ENCODE measurements around the gene SIX1. TPM values are rescaled to one million over a fixed set of nuclear protein-coding genes. Genes with fewer than 3 reads are reported as not detected.

Gene SIX1
- total RNA-seq, 2 experiments from 2014 or later: not detected

DNA sequence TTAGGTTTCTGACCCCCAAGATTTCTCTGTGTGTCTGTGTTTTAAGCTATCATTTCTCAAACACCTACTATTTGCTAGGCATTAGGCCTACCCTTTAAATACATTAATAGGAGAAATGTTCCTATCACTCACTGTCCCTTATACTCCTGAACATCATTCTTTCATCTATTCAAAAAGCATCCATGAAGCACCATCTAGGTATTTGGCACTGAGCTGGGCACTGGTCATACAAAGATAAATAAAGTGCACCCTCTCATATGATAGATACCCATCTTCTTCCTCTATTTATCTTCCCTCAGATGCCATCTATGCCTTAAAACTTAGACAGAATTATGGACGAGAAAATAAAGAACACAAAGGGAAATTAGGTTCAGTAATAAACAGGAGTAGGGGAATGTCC is 20.4 kb downstream of the SIX1 start:
- peaks cover 11% of the 10 kb centered on the region for H3K4me1 Mint-ChIP-seq
- no peaks in the 10 kb centered on the region for H3K9me3 Mint-ChIP-seq
- H3K27ac Mint-ChIP-seq: no peak overlapping the region
- POLR2A ChIA-PET: no interaction called here
- H3K36me3 Mint-ChIP-seq: no peaks in the 10 kb centered on the region
- no peak overlapping the region for H3K4me3 Mint-ChIP-seq
- no peak for ATAC-seq (ENCODE audit: low read depth)
- no peak for DNase-seq
- H3K27me3 Mint-ChIP-seq: peaks cover 33% of the 10 kb centered on the region

DNA sequence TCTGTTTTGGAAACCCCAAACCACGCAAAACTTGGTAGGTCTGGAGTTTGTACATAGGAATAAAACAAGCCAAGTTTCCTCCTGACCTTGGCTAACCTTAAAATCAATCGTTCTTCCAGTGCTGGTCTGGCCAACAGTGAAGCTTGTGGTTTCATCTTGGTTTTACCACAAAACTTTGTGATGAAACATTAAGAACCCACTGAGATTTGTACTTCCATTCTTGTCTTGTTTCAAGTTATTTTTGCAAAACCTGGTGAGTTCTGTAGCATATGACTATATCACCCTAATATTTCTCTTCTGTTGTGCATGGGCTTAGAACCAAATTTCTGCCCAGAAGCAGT is 26.4 kb downstream of the SIX1 start:
- H3K4me3 Mint-ChIP-seq: no peak overlapping the region
- DNase-seq (no peak), ATAC-seq (ENCODE audit: low read depth) (no peak)
- H3K27ac Mint-ChIP-seq: no peak overlapping the region
- POLR2A ChIA-PET: no interaction called here
- H3K9me3 Mint-ChIP-seq: no peaks in the 10 kb centered on the region
- H3K27me3 Mint-ChIP-seq: peaks cover 33% of the 10 kb centered on the region
- H3K36me3 Mint-ChIP-seq: no peaks in the 10 kb centered on the region
- peaks cover 2% of the 10 kb centered on the region for H3K4me1 Mint-ChIP-seq

DNA sequence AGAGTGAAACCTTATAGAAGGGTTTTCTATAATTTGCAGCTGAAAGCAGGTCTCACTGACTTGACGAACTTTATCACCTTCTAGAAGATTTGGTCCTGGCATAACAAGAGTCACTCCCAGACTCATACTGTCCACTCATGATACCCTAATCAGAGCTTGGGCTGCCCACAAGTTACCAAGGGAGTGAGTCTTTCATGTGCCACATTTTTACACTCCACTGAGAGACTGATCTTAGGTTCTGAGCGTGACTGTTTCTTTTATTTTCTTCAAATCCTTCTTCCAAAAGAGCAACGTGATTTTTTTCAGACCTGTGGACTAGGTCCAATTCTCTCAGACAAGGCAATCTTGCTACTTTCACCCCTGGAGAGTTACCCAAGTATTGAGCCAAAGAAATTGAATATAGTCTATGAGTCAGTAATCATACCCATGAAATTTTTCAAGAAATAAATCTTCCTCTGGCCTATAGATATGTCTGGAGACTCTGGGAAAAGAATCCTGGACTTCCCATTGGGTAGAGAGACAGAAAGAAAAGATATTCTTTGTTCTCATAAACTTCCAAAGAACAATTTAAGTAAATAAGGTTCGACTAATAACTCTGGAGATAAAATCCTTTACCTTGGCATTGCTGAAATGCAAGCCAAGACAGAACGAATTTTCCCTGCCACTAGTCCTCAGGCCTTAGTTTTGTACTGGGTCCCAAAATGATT is 26.9 kb downstream of the SIX1 start:
- POLR2A ChIA-PET: no interaction called here
- peaks cover 2% of the 10 kb centered on the region for H3K4me1 Mint-ChIP-seq
- peaks cover 33% of the 10 kb centered on the region for H3K27me3 Mint-ChIP-seq
- ATAC-seq (ENCODE audit: low read depth): no peak
- H3K36me3 Mint-ChIP-seq: no peaks in the 10 kb centered on the region
- no peaks in the 10 kb centered on the region for H3K9me3 Mint-ChIP-seq
- H3K27ac Mint-ChIP-seq: no peak overlapping the region
- H3K4me3 Mint-ChIP-seq: no peak overlapping the region
- no peak for DNase-seq

DNA sequence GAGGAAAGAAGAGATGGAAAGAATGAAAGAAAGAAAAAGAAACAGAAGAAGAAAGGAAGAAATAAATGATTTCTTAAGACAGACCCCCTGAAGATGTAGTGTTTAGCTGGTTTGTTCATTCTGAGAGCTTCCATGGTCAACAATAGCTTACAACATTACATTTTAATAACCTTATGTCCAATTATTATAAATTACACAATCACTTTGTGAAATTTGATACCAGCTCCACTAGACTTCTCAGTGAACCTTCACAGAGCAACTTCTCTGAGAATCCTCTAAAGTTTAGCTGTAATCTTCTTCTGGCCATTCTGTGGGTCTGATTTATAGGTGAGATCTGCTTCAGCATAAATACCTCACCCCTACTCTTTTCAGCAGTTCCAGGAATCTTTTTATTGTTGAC is 27.9 kb downstream of the SIX1 start:
- POLR2A ChIA-PET: no interaction called here
- H3K27me3 Mint-ChIP-seq: peaks cover 36% of the 10 kb centered on the region
- no peaks in the 10 kb centered on the region for H3K9me3 Mint-ChIP-seq
- H3K27ac Mint-ChIP-seq: no peak overlapping the region
- no peak overlapping the region for H3K4me3 Mint-ChIP-seq
- H3K4me1 Mint-ChIP-seq: peaks cover 2% of the 10 kb centered on the region
- H3K36me3 Mint-ChIP-seq: no peaks in the 10 kb centered on the region
- no peak for ATAC-seq (ENCODE audit: low read depth)
- DNase-seq: no peak

DNA sequence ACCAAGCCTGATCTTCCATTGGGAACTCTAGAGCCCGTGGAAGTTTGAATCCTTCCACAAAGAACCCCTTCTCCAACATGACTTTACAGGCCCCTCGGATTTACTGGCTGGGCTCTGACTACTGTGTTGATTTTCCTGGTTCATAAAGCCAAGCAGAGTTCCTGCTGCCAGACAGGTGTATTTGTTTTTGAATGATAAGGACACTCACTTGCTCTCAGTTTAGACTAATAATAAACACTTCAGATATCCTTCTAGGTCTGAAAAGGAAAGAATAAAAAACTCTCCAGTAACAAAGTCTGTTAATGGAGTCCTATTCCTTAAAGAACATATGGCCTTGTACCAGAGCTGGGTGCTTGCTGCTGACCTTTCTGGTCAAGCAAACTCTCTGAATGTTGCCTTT is 31.0 kb downstream of the SIX1 start:
- Mint-ChIP-seq H3K36me3 (no peaks in the 10 kb centered on the region), H3K27me3 (peaks cover 37% of the 10 kb centered on the region), H3K4me3 (no peak overlapping the region), H3K9me3 (no peaks in the 10 kb centered on the region), H3K27ac (no peak overlapping the region), H3K4me1 (peaks cover 2% of the 10 kb centered on the region)
- POLR2A ChIA-PET: no interaction called here
- no peak for DNase-seq
- no peak for ATAC-seq (ENCODE audit: low read depth)

DNA sequence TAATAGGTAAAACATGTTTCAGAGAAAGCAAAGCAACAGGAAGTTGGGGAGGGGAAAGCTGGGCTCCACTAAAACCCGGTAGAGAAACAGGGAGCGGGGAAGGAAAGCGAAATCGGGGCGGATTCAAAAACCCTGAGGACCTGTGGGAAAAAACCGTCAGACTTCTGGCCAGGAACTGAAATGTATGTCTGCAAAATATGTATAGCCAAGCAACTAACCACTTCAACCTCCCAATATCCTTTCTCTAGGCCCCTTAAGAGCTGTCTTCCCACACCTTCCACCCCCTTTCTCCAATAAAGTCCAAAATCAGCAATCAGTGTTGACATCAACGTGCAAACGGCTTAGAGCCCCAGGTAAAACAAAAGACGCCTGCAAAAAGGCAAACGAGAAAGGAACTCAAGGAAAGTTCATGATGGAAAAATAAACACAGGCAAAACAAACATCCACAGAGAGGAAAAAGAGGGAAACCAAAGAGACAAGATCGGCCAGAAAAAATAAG is 32.8 kb downstream of the SIX1 start:
- POLR2A ChIA-PET: no interaction called here
- peaks cover 25% of the 10 kb centered on the region for H3K27me3 Mint-ChIP-seq
- no peak overlapping the region for H3K4me3 Mint-ChIP-seq
- no peaks in the 10 kb centered on the region for H3K9me3 Mint-ChIP-seq
- H3K27ac Mint-ChIP-seq: no peak overlapping the region
- no peak for ATAC-seq (ENCODE audit: low read depth)
- no peaks in the 10 kb centered on the region for H3K4me1 Mint-ChIP-seq
- DNase-seq: no peak
- H3K36me3 Mint-ChIP-seq: no peaks in the 10 kb centered on the region

DNA sequence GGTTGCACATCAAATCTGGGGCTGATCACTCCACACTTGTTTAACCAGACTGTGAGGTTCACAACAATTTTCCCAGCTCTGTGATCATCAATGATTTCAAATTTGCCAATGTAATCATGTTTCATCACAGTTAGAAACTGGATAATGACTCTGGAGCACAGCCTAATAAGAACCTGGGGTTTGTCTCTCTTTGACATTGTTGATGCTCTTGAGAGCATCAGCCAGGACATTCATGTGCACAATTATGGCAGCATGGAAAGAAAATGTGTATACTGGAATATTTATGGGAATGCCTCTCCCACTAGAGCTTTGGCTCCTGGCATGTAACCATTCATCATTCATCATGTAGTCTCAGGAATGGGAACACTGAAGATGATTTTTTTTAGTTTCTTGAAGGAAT is 47.0 kb downstream of the SIX1 start:
- no peak for DNase-seq
- Mint-ChIP-seq H3K4me1 (no peaks in the 10 kb centered on the region), H3K27me3 (peaks cover 18% of the 10 kb centered on the region), H3K27ac (no peak overlapping the region), H3K4me3 (no peak overlapping the region), H3K9me3 (peaks cover 3% of the 10 kb centered on the region), H3K36me3 (no peaks in the 10 kb centered on the region)
- POLR2A ChIA-PET: no interaction called here
- no peak for ATAC-seq (ENCODE audit: low read depth)

DNA sequence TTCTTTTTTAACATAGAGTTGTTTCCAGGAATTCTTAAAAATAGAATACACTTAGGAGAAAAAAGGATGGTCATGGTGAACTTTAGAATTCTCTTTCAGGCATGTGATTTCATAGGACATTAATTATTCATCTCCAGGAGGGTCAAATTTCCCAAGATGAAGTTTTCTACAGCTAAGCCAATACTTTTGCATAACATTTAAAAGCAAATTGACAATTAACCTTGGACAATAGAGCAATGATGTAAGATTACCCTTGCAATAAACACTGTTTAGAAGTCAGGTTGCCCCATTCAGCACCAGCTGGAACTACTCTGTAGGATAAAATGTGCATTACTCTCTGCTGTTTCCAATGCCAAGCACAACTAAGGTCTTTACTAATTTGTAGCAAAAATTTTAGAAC is 49.5 kb downstream of the SIX1 start:
- H3K27ac Mint-ChIP-seq: no peak overlapping the region
- H3K4me3 Mint-ChIP-seq: no peak overlapping the region
- H3K9me3 Mint-ChIP-seq: no peaks in the 10 kb centered on the region
- H3K36me3 Mint-ChIP-seq: no peaks in the 10 kb centered on the region
- POLR2A ChIA-PET: no interaction called here
- H3K4me1 Mint-ChIP-seq: no peaks in the 10 kb centered on the region
- DNase-seq (no peak), ATAC-seq (ENCODE audit: low read depth) (no peak)
- peaks cover 26% of the 10 kb centered on the region for H3K27me3 Mint-ChIP-seq

DNA sequence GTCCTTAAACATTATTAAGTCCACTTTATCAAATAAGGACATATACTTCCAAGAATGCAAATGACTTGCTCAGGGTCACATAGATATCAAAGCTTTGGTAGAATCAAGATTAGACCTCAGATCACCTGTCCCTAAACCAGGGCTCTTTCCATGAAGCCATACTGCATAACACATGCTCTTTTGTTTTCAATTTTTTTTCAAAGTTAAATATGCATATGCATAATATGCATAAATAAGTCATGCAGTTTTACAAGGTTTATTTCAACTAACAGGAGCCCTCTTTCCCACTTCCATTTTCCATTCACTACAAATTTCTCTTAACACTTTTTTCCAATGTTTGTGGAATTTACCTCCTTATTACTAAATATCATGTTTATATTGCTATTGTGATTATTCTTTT is 53.1 kb downstream of the SIX1 start:
- POLR2A ChIA-PET: no interaction called here
- H3K9me3 Mint-ChIP-seq: no peaks in the 10 kb centered on the region
- H3K27me3 Mint-ChIP-seq: peaks cover 22% of the 10 kb centered on the region
- no peak for ATAC-seq (ENCODE audit: low read depth)
- no peak overlapping the region for H3K4me3 Mint-ChIP-seq
- no peak overlapping the region for H3K27ac Mint-ChIP-seq
- no peaks in the 10 kb centered on the region for H3K36me3 Mint-ChIP-seq
- DNase-seq: no peak
- no peaks in the 10 kb centered on the region for H3K4me1 Mint-ChIP-seq

DNA sequence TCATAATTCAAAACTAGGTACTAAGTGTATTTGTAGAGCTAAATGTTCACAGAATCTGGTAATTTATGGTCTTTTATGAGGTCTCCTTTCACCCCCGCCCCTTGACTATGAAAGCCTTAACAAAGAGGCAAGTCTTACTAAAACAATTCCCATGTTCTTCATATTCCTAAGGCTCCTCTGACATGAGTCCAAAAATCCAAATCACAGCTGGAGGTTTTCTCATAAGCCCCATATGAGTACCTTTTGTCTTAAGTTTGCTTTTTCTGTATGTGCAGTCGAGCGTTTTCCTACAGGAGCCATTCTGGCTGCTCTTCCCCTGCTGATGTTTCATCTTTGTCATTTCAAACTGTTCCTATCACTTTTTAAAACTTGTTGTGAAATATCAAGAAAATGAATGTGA is 55.2 kb downstream of the SIX1 start:
- no peaks in the 10 kb centered on the region for H3K9me3 Mint-ChIP-seq
- peaks cover 22% of the 10 kb centered on the region for H3K27me3 Mint-ChIP-seq
- no peaks in the 10 kb centered on the region for H3K36me3 Mint-ChIP-seq
- no peak overlapping the region for H3K4me3 Mint-ChIP-seq
- no peak for ATAC-seq (ENCODE audit: low read depth)
- H3K27ac Mint-ChIP-seq: no peak overlapping the region
- no peaks in the 10 kb centered on the region for H3K4me1 Mint-ChIP-seq
- DNase-seq: no peak
- POLR2A ChIA-PET: no interaction called here

Other genes starting within 250 kb of the SIX1 start
- gene C14orf39, start 163.4 kb downstream of the SIX1 start, total RNA-seq: not detected
- not detected for gene SIX6, start 140.3 kb downstream of the SIX1 start, total RNA-seq
- under 1 TPM in 1 of 2 experiments, not detected in 1; 0.17 TPM for gene SIX4, start 74.9 kb upstream of the SIX1 start, total RNA-seq
- 10 to 100 TPM; 33.5 to 33.9 TPM for gene MNAT1, start 85.3 kb upstream of the SIX1 start, total RNA-seq